ENCODE measurements around the gene TXNDC11. TPM values are rescaled to one million over a fixed set of nuclear protein-coding genes. Genes with fewer than 3 reads are reported as not detected.
A peak's percentile ranks its signal among the peaks of the same experiment; 100 is the strongest.

Gene TXNDC11
- polyA plus RNA-seq, 1 experiment: 35.8 TPM

GRCh38 chr16:11639925-11640899 is 102.4 kb downstream of the TXNDC11 start:
- H3K27me3 ChIP-seq (ENCODE audit: control insufficient read depth, insufficient read depth, low read length): no peaks in the 10 kb centered on the region
- no peak for TF ChIP-seq CTCF (IDR thresholded peaks at IDR 0.05; ENCODE audit: low read depth, low read length)
- no peaks in the 10 kb centered on the region for H3K9me3 ChIP-seq (ENCODE audit: control insufficient read depth, insufficient read depth, low read length)
- 0 out of 2 replicates have a peak overlapping the region, but pooled peaks have one; percentile 17 for H3K4me3 ChIP-seq (ENCODE audit: low read depth, low read length)
- POLR2A ChIA-PET: interaction anchor here (0.7 to 1.5 kb wide), 15 partner anchors 11 to 384 kb away, joined by 3 to 30 read pairs (median 5); partner anchors contain the start of genes LITAF, SOCS1 and TXNDC11
- DNase-seq (ENCODE audit: low read depth, low spot score): peak; percentile 99
- peak overlapping the region; percentile 100 for H3K27ac ChIP-seq (ENCODE audit: low read depth, low read length)
- CTCF ChIA-PET: interaction anchor here (0.6 to 6.7 kb wide), 8 partner anchors 14 to 233 kb away, joined by 3 to 55 read pairs (median 4); no protein-coding TSS in a partner anchor

- Histone ChIP-seq H3K4me3 (ENCODE audit: low read depth, low read length) (no peak overlapping the region), H3K27me3 (ENCODE audit: control insufficient read depth, insufficient read depth, low read length) (no peaks in the 10 kb centered on the region), H3K27ac (ENCODE audit: low read depth, low read length) (no peak overlapping the region), H3K9me3 (ENCODE audit: control insufficient read depth, insufficient read depth, low read length) (no peaks in the 10 kb centered on the region)
- ChIA-PET POLR2A (no interaction called here), CTCF (interaction anchor here (1.2 to 1.4 kb wide), 2 partner anchors 13 to 232 kb away, joined by 3 to 4 read pairs; no protein-coding TSS in a partner anchor)
- no peak for DNase-seq (ENCODE audit: low read depth, low spot score)
- TF ChIP-seq CTCF (IDR thresholded peaks at IDR 0.05; ENCODE audit: low read depth, low read length): no peak
Observed at GRCh38 chr16:11639008-11639562, 103.6 kb downstream of the TXNDC11 start.

- no peak for TF ChIP-seq CTCF (IDR thresholded peaks at IDR 0.05; ENCODE audit: low read depth, low read length)
- ChIA-PET CTCF (interaction anchor here (0.6 to 1.4 kb wide), 2 partner anchors 108 to 231 kb away, joined by 3 to 7 read pairs; no protein-coding TSS in a partner anchor), POLR2A (no interaction called here)
- DNase-seq (ENCODE audit: low read depth, low spot score): no peak
- Histone ChIP-seq H3K4me3 (ENCODE audit: low read depth, low read length) (no peak overlapping the region), H3K9me3 (ENCODE audit: control insufficient read depth, insufficient read depth, low read length) (no peaks in the 10 kb centered on the region), H3K27me3 (ENCODE audit: control insufficient read depth, insufficient read depth, low read length) (no peaks in the 10 kb centered on the region), H3K27ac (ENCODE audit: low read depth, low read length) (no peak overlapping the region)
Observed at GRCh38 chr16:11638140-11638539, 104.5 kb downstream of the TXNDC11 start.

GRCh38 chr16:11637320-11637719 is 105.3 kb downstream of the TXNDC11 start:
- H3K27ac ChIP-seq (ENCODE audit: low read depth, low read length): peak overlapping the region; percentile 21
- no peak for DNase-seq (ENCODE audit: low read depth, low spot score)
- H3K27me3 ChIP-seq (ENCODE audit: control insufficient read depth, insufficient read depth, low read length): no peaks in the 10 kb centered on the region
- H3K9me3 ChIP-seq (ENCODE audit: control insufficient read depth, insufficient read depth, low read length): no peaks in the 10 kb centered on the region; the same call in 1 of the 2 replicates
- no peak for TF ChIP-seq CTCF (IDR thresholded peaks at IDR 0.05; ENCODE audit: low read depth, low read length)
- ChIA-PET CTCF (interaction anchor here (0.6 kb wide), 1 partner anchor 108 kb away, joined by 7 read pairs; no protein-coding TSS in a partner anchor), POLR2A (no interaction called here)
- no peak overlapping the region for H3K4me3 ChIP-seq (ENCODE audit: low read depth, low read length)
